Amniotic epithelial cell (primary cell): ENCODE data around the gene IQSEC3.
"Not testable (repeated sequence)": the region's sequence is repeated elsewhere in the genome, so short reads cannot be mapped to it uniquely, and the experiment has no call there.

Source experiments
- DNase-seq: peaks from one replicate; pipeline ENCODE4 v3.0.0-alpha.2; 2010; ENCODE audit warnings: low read depth

Gene IQSEC3

GRCh38 chr12:66428-66781 is at the start of gene IQSEC3:
IQSEC3 (plus strand) TSS chr12:66767; CDS start chr12:66883, 116 bp downstream.
- DNase-seq: peak; percentile 32

GRCh38 chr12:17370-18340 is 48.9 kb upstream of the IQSEC3 start:
- not testable (repeated sequence) for DNase-seq

- not testable (repeated sequence) for DNase-seq
Observed at GRCh38 chr12:18821-19567, 47.6 kb upstream of the IQSEC3 start.

GRCh38 chr12:19906-20305 is 46.7 kb upstream of the IQSEC3 start:
- not testable (repeated sequence) for DNase-seq

- DNase-seq: no peak
Observed at GRCh38 chr12:20757-21156, 45.8 kb upstream of the IQSEC3 start.

- DNase-seq: no peak
Observed at GRCh38 chr12:21301-22189, 45.0 kb upstream of the IQSEC3 start.

- DNase-seq: no peak
Observed at GRCh38 chr12:22190-22529, 44.4 kb upstream of the IQSEC3 start.

- DNase-seq: no peak
Observed at GRCh38 chr12:22530-23201, 43.9 kb upstream of the IQSEC3 start.

GRCh38 chr12:27904-28303 is 38.7 kb upstream of the IQSEC3 start:
- DNase-seq: not testable (repeated sequence)

GRCh38 chr12:38775-39174 is 27.8 kb upstream of the IQSEC3 start:
- not testable (repeated sequence) for DNase-seq

GRCh38 chr12:39555-40265 is 26.9 kb upstream of the IQSEC3 start:
- not testable (repeated sequence) for DNase-seq

GRCh38 chr12:44352-44751 is 22.2 kb upstream of the IQSEC3 start:
- not testable (repeated sequence) for DNase-seq

GRCh38 chr12:45235-45990 is 21.2 kb upstream of the IQSEC3 start:
- DNase-seq: not testable (repeated sequence)

- DNase-seq: not testable (repeated sequence)
Observed at GRCh38 chr12:45991-46358, 20.6 kb upstream of the IQSEC3 start.

GRCh38 chr12:46542-46941 is 20.0 kb upstream of the IQSEC3 start:
- DNase-seq: not testable (repeated sequence)

- not testable (repeated sequence) for DNase-seq
Observed at GRCh38 chr12:47699-48226, 18.8 kb upstream of the IQSEC3 start.

GRCh38 chr12:49149-49548 is 17.4 kb upstream of the IQSEC3 start:
- DNase-seq: not testable (repeated sequence)

- DNase-seq: not testable (repeated sequence)
Observed at GRCh38 chr12:51087-51486, 15.5 kb upstream of the IQSEC3 start.

GRCh38 chr12:51962-52361 is 14.6 kb upstream of the IQSEC3 start:
- DNase-seq: not testable (repeated sequence)
